K562 (cell line): Measurements from ENCODE around the gene RNU6-9. TPM values are rescaled to one million over a fixed set of nuclear protein-coding genes. Genes with fewer than 3 reads are reported as not detected.

Source experiments
- CEBPG ChIP-seq, 3 experiments: fragments of 200-800 bp in 1 of 3; sonication (Bioruptor generic) in 1 of 3; sonication (generic) in 1 of 3; formaldehyde crosslinking in 1 of 3; IDR thresholded peaks in 2 of 3; conservative IDR thresholded peaks in 1 of 3; 2 replicates each; pipeline versions ENCODE4 v1.6.1 to v1.8.0; 2016 to 2022; ENCODE audit warnings: missing compliant biosample characterization in 2 of 3, missing genetic modification characterization in 2 of 3, mild to moderate bottlenecking in 1 of 3, missing genetic modification reagents in 1 of 3
- GTF2E2 ChIP-seq: fragments of 200-800 bp; sonication (Bioruptor generic); IDR thresholded peaks from 2 replicates; pipeline ENCODE4 v1.6.1; 2016; ENCODE audit warnings: missing genetic modification characterization, missing compliant biosample characterization
- JUN ChIP-seq, 2 experiments: sonication (generic) in 1 of 2; formaldehyde crosslinking in 1 of 2; IDR thresholded peaks; 2 replicates each; pipeline versions ENCODE4 v1.6.1 to v1.8.0; 2012 to 2022; ENCODE audit warnings: borderline replicate concordance in 2 of 2, mild to moderate bottlenecking in 2 of 2, improper control_type of control experiment in 1 of 2, low read depth in 1 of 2, low read length in 1 of 2, missing genetic modification reagents in 1 of 2
- KDM2B ChIP-seq: fragments of 250-450 bp; sonication (Bioruptor Pico); IDR thresholded peaks from 2 replicates; pipeline ENCODE4 v1.8.0; 2021; ENCODE audit warnings: mild to moderate bottlenecking, moderate library complexity
- POLR2G ChIP-seq: fragments of 200-400 bp; formaldehyde crosslinking; IDR thresholded peaks from 2 replicates; pipeline ENCODE4 v1.6.1; 2017; ENCODE audit warnings: low read depth, mild to moderate bottlenecking, antibody characterized with exemption, low read length, moderate library complexity
- SMARCE1 ChIP-seq: fragments of 450-650 bp; IDR thresholded peaks from 2 replicates; pipeline ENCODE4 v1.7.1; 2016; ENCODE audit warnings: mild to moderate bottlenecking
- ZNF175 ChIP-seq: fragments of 200-800 bp; sonication (Bioruptor generic); IDR thresholded peaks from 2 replicates; pipeline ENCODE4 v1.6.1; 2016; ENCODE audit warnings: low read depth, mild to moderate bottlenecking, missing genetic modification characterization, missing compliant biosample characterization
- ZNF592 ChIP-seq: fragments of 450-650 bp; IDR thresholded peaks from 2 replicates; pipeline ENCODE4 v1.6.1; 2017; ENCODE audit warnings: antibody characterized with exemption, mild to moderate bottlenecking
- ZNF644 ChIP-seq: fragments of 200-800 bp; sonication (Bioruptor generic); IDR thresholded peaks from 2 replicates; pipeline ENCODE4 v1.6.1; 2016; ENCODE audit warnings: low read depth, missing genetic modification characterization, missing compliant biosample characterization
- ZSCAN32 ChIP-seq: fragments of 450-650 bp; formaldehyde crosslinking; IDR thresholded peaks from 2 replicates; pipeline ENCODE4 v1.4.0; 2020; ENCODE audit warnings: mild to moderate bottlenecking, moderate library complexity
- polyA plus RNA-seq, 8 experiments: library from polyadenylated mRNA; depleted of rRNA in 4 of 8; stranded (reverse) in 5 of 8; unstranded in 3 of 8; fragments of >200 nt; fragmentation: Nextera tagmentation in 2 of 8; fragmentation: Illumina TruSeq in 1 of 8; extraction: Ambion mirVana in 2 of 8; extraction: Trizol in 1 of 8; gene quantifications; 2 replicates each; pipeline versions ENCODE4 v1.2.1 to v1.2.3, GENCODE V29; 2011 to 2014; ENCODE audit warnings: inconsistent platforms in 1 of 8, missing spikeins in 1 of 8
- total RNA-seq, 7 experiments: library from RNA; depleted of rRNA in 6 of 7; stranded (reverse); fragments of >200 nt in 6 of 7; fragmentation: Illumina TruSeq in 2 of 7; extraction: Trizol in 2 of 7; gene quantifications; 2 replicates each; pipeline versions ENCODE4 v1.2.1 to v1.2.3, GENCODE V29; 2011 to 2021; ENCODE audit warnings: low replicate concordance in 1 of 7
- TF ChIP-seq, protein P1 (sequence below): fragments of 450-650 bp; IDR thresholded peaks from 2 replicates; pipeline ENCODE4 v1.6.1; 2017; ENCODE audit warnings: antibody characterized with exemption

RNU6-9 gene
- total and polyA plus RNA-seq, 9 of the 15 experiments (the other 6 are each of a cell fraction or from before 2014, with no cell fraction given), result not detected

DNA sequence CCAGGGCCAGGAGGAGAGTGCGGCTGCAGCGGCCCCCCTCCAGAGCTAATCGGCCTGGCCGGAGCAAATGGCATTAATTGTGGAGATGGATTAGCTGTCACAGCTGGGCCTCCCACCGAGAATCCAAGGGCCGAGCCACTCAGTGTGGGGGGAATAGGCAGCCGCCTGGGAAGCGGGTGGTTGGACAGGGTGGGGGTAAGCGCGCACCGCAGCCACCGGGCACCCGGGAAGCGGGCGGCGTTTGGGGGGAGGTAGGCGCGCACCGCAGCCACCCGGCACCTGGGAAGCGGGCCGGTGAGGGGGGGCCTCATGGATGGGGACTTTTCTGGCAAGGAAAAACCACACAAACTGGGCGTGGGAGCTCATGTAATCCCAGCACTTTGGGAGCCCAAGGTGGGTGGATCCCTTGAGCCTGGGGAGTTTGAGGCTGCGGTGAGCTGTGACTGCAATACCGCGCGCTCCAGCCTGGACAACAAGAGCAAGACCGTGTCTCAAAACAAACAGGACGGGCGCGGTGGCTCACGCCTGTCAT is 10.0 kb downstream of the RNU6-9 start (continued):
- TF ChIP-seq, protein P1, sequence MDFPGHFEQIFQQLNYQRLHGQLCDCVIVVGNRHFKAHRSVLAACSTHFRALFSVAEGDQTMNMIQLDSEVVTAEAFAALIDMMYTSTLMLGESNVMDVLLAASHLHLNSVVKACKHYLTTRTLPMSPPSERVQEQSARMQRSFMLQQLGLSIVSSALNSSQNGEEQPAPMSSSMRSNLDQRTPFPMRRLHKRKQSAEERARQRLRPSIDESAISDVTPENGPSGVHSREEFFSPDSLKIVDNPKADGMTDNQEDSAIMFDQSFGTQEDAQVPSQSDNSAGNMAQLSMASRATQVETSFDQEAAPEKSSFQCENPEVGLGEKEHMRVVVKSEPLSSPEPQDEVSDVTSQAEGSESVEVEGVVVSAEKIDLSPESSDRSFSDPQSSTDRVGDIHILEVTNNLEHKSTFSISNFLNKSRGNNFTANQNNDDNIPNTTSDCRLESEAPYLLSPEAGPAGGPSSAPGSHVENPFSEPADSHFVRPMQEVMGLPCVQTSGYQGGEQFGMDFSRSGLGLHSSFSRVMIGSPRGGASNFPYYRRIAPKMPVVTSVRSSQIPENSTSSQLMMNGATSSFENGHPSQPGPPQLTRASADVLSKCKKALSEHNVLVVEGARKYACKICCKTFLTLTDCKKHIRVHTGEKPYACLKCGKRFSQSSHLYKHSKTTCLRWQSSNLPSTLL, result no peak
- TF ChIP-seq ZNF175 (CRISPR knock-in tag) (no peak), CEBPG (CRISPR knock-in tag; IDR thresholded peaks at IDR 0.05) (0 out of 2 replicates have a peak, but pooled peaks have one; percentile 19), CEBPG (tag; conservative IDR thresholded peaks at IDR 0.05 in 1 of 2, IDR thresholded peaks at IDR 0.05 in 1 of 2) (no peak), JUN (IDR thresholded peaks at IDR 0.05; ENCODE audit: borderline replicate concordance, low read depth, low read length) (no peak), JUN (CRISPR knock-in tag; IDR thresholded peaks at IDR 0.05; ENCODE audit: borderline replicate concordance) (peak; percentile 53; the same call in 1 of the 2 replicates), KDM2B (no peak), SMARCE1 (peak; percentile 30; the same call in 1 of the 2 replicates), ZNF644 (tag) (no peak), ZNF592 (0 out of 2 replicates have a peak, but pooled peaks have one; percentile 38), POLR2G (peak; percentile 67), ZSCAN32 (CRISPR knock-in tag) (no peak), GTF2E2 (tag) (no peak)
